ENCODE data around the gene PDZD2. TPM values are rescaled to one million over a fixed set of nuclear protein-coding genes. Genes with fewer than 3 reads are reported as not detected.
A peak's percentile ranks its signal among the peaks of the same experiment; 100 is the strongest.
"Not testable (repeated sequence)": the region's sequence is repeated elsewhere in the genome, so short reads cannot be mapped to it uniquely, and the experiment has no call there.

PDZD2 gene
- polyA plus RNA-seq, 3 donors from 2014 or later = 0.37 TPM; not detected in 2

DNA sequence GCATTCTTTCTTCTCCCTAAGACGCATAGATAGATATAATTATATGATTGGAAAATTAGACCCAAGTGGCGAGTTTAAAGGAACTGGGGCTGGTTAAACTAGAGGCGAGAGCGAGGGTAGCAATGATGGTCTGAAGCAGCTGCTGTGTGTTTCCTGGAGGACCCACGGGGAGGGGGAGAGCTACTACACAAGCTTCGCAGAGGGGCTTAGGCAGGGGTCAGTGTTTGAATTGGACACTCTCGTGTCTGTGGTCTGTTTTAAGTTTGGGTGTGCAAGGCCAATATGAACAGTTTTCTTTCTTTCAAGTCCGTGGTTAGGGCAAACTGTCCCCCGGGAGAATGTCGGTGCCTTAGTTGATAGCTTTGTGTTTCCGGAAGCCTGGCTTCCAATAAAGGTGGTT, 43.1 kb downstream of the PDZD2 start:
- Mint-ChIP-seq H3K36me3 (no peaks in the 10 kb centered on the region), H3K4me1 (no peaks in the 10 kb centered on the region), H3K27me3 (ENCODE audit: low read depth in 3 of 3) (peaks cover 0 to 5% (median 3%) of the 10 kb centered on the region in 3 donors), H3K9me3 (no peaks in the 10 kb centered on the region), H3K27ac (no peak overlapping the region), H3K4me3 (no peak overlapping the region)
- DNase-seq = no peak

DNA sequence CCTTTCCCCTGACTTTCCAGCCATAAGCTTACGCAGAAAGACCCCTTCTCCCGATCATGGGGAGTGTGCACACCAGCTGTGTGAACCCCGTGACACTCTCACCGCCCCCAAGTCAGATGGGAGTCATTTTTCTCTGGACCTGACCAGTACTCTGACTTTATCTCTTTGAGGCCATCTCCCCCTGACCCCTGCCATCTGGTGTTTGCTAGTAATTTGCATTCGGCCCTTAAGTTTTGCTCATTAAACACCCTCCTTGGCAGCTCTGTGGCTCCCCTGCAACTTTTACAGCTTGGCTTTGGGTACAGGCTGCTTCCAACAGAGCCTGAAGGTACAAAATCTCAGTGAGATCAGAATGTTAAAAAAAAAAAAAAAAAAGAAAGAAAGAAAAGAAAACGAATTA, 43.9 kb downstream of the PDZD2 start:
- DNase-seq = no peak
- Mint-ChIP-seq H3K36me3 (no peaks in the 10 kb centered on the region), H3K4me3 (no peak overlapping the region), H3K27ac (no peak overlapping the region), H3K9me3 (peaks cover 0 to 1% (median 0%) of the 10 kb centered on the region in 6 donors), H3K4me1 (no peaks in the 10 kb centered on the region), H3K27me3 (ENCODE audit: low read depth in 3 of 3) (peaks cover 0 to 5% (median 3%) of the 10 kb centered on the region in 3 donors)

DNA sequence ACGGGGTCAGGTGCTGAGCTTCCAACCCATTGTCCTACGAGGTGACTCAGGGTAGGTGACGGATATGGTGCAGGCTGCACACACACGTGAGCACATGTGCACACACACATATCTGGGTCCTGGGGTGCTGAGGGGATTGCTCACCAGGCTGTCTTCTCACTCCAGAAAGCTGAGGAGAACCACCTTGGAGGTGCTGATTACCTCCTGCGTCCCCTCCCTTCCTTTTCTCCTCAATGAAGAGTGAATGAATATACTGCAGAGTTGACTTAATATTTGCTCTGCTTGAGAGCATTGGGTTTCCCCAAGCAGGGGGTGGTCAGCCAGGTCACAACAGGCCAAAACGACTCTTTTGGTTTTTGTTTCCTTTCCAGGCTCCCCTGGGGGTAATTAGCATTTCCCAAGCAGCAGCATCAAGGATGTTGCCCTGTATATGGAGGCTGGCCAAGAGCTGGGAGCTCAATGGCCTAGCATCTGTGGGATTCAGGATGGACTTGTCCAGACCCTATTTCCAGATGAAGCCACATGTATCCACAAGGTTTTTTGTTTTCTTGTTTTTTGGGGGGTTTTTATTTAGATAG, 49.7 kb downstream of the PDZD2 start:
- no peak overlapping the region for H3K27ac Mint-ChIP-seq
- no peak for DNase-seq
- no peaks in the 10 kb centered on the region for H3K36me3 Mint-ChIP-seq
- H3K4me3 Mint-ChIP-seq = no peak overlapping the region
- peaks cover 0 to 5% (median 1%) of the 10 kb centered on the region in 3 donors for H3K27me3 Mint-ChIP-seq (ENCODE audit: low read depth in 3 of 3)
- no peaks in the 10 kb centered on the region for H3K4me1 Mint-ChIP-seq
- peaks cover 0 to 1% (median 0%) of the 10 kb centered on the region in 6 donors for H3K9me3 Mint-ChIP-seq

DNA sequence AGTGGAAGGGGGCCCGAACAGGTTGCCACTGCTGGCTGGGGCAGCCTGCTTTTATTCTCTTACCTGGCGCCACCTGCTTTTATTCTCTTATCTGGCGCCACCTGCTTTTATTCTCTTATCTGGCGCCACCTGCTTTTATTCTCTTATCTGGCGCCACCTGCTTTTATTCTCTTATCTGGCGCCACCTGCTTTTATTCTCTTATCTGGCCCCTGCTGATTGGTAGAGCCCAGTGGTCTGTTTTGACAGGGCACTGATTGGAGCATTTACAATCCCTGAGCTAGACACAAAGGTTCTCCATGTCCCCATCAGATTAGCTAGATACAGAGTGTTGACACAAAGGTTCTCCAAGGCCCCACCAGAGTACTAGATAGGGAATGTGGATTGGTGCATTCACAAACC, 52.5 kb downstream of the PDZD2 start:
- H3K4me1 Mint-ChIP-seq; H3K27ac Mint-ChIP-seq; H3K9me3 Mint-ChIP-seq; H3K4me3 Mint-ChIP-seq; H3K27me3 Mint-ChIP-seq (ENCODE audit: low read depth in 3 of 3); DNase-seq; H3K36me3 Mint-ChIP-seq: not testable (repeated sequence)

DNA sequence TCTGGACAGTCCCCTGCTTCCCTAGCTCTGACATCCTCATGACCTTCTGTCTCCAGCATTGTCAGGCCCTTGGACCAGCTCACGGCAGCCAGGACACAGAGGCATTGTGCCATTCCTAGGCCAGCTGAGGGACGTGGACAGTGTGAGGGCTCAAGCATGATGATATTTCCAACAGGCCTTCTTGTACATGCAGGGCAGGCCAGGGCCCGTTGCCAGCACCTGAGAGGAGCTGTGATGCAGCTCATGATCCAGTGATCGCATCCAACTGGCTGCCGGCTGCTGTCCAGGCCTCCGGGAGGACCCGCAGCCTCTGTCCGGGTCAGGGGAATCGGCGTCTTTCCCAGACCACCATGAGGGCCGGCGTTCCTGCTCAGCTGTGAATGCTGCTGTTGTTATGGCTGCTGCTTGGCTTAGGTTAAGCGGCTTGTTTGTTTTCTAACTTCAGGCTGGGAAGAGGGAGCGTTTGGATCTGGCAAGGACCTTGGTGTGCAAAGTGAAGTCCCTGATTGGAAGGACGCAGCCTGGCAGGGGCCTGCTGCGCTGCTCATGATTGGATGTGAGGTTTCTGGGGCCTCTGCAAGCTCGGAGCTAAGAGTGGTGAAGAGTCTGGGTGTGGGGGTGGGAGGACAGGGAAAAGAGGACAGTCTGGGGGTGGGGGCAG, 53.8 kb downstream of the PDZD2 start:
- Mint-ChIP-seq H3K4me1 (no peaks in the 10 kb centered on the region), H3K9me3 (no peaks in the 10 kb centered on the region), H3K36me3 (no peaks in the 10 kb centered on the region), H3K27me3 (ENCODE audit: low read depth in 3 of 3) (peaks cover 0 to 1% (median 0%) of the 10 kb centered on the region in 3 donors), H3K4me3 (no peak overlapping the region), H3K27ac (no peak overlapping the region)
- no peak for DNase-seq

DNA sequence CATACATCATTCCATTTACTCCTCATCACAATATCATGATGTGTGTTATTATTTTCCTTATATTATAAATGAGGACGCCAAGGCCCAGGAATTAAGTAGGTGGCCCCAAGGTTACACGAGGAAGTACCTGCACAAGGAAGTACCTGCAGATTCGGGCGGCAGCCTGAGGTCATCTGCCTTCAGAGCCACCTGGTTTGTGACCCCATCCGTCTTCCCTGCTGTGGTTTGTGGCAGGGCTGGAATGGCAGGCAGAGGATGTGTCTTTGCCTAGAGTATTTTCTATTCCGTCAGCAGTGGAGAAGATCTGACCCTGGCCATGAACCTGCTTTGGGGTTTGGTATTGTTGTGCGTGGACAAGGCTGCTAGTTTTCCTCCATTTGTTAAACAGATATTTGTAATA, 59.7 kb downstream of the PDZD2 start:
- H3K27me3 Mint-ChIP-seq (ENCODE audit: low read depth in 3 of 3) = peaks cover 0 to 10% (median 0%) of the 10 kb centered on the region in 3 donors
- H3K36me3 Mint-ChIP-seq = no peaks in the 10 kb centered on the region
- H3K4me1 Mint-ChIP-seq = no peaks in the 10 kb centered on the region
- no peak for DNase-seq
- H3K4me3 Mint-ChIP-seq = no peak overlapping the region
- no peaks in the 10 kb centered on the region for H3K9me3 Mint-ChIP-seq
- H3K27ac Mint-ChIP-seq = no peak overlapping the region

DNA sequence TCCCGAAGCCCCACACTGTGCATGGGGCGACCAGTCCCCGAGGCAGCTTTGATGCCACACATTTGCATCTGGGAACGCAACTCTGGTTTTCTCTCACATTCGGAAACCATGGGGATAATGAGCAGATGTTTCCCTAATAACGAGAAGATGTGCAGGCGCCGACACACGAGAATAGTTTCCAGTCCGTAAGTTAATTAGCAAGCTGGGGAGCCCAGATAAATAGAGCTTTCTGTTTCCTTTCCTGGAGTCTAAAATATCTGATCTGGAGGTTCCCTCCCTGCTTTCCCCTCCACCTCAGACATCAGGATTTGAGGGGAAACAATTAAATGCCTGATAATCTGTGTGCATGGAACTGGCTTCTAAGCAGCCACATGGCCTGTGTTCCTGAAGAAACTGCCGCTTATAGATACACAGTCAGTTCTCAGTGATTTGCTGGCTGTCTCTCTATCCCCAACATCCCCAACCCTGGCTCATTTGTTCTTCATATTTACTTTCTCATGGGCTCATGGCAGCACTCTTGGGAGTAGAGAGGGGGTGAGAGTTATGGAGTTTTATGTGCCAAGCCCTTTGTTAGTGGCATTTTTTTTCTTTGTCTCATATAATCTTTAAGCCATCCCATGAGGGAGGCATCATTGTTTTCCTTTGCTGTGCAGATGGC, 62.8 kb downstream of the PDZD2 start:
- DNase-seq = no peak
- H3K27me3 Mint-ChIP-seq (ENCODE audit: low read depth in 3 of 3) = peaks cover 0 to 10% (median 1%) of the 10 kb centered on the region in 3 donors
- H3K27ac Mint-ChIP-seq = no peak overlapping the region
- no peaks in the 10 kb centered on the region for H3K36me3 Mint-ChIP-seq
- no peaks in the 10 kb centered on the region for H3K9me3 Mint-ChIP-seq
- H3K4me1 Mint-ChIP-seq = no peaks in the 10 kb centered on the region
- H3K4me3 Mint-ChIP-seq = no peak overlapping the region

DNA sequence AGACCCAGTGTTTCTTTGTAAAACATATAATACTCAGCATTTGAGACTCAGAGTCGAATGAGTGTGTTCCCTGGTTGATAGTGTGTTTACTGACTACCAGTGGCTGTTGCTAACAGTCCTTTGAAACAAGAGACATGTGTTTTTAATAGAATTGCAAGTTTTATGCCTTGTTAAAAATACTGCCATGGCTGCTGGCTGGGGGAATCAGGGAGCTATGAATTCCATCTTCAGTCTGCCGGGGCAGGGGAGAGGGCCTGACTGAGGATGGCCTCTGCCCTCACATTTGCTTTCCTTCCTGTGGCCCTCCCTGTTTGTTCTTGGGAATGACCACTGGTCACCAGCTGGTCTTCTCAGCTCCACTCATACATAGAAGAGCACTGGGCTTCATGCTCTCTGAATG, 63.8 kb downstream of the PDZD2 start:
- H3K27ac Mint-ChIP-seq = no peak overlapping the region

DNA sequence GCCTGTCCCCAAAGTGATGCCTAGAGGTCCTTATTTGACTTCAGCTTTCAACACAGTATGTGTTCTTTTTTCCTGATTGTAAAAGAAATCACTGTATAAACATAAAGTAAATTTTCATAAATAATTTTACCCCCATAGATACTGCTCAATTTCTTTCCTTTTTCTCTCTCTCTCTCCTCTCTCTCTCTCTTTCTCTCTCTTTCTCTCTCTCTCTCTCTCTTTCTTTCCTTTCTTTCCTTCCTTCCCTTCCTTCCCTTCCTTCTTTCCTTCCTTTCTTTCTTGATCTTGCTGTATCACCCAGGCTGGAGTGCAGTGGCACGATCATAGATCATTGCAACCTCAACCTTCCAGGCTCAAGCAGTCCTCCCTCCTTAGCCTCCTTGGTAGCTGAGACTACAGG, 64.8 kb downstream of the PDZD2 start:
- Mint-ChIP-seq H3K36me3 (no peaks in the 10 kb centered on the region), H3K4me1 (no peaks in the 10 kb centered on the region), H3K27ac (peak overlapping the region in 1 of 6 donors; percentile 43), H3K9me3 (no peaks in the 10 kb centered on the region), H3K27me3 (ENCODE audit: low read depth in 3 of 3) (peaks cover 0 to 10% (median 2%) of the 10 kb centered on the region in 3 donors), H3K4me3 (no peak overlapping the region)
- no peak for DNase-seq

More for the DNA sequence above, 63.8 kb downstream of the PDZD2 start:
- DNase-seq = no peak
- Mint-ChIP-seq H3K4me3 (no peak overlapping the region), H3K9me3 (no peaks in the 10 kb centered on the region), H3K36me3 (no peaks in the 10 kb centered on the region), H3K27me3 (ENCODE audit: low read depth in 3 of 3) (peaks cover 0 to 10% (median 2%) of the 10 kb centered on the region in 3 donors), H3K4me1 (no peaks in the 10 kb centered on the region)

DNA sequence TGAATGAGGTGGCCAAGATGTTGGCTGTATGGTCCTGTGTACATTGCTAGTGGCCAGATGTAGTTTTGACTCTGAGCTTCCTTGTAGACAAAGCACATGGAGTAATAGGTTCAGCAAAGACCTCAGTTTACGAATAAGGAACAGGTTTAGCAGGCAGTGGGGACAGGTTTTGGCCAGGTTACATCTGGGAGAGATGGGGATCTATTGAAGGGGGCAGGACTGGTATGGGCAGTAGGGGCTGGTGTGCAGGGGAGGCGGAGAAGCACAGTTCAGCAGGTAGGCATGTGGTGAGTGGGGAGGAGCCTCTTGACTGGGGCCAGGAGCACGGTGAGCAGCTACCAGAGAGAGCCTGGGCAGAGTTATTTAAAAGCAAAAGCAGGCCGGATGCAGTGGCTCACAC, 67.3 kb downstream of the PDZD2 start:
- Mint-ChIP-seq H3K27ac (no peak overlapping the region), H3K4me1 (peaks cover 0 to 2% of the 10 kb centered on the region in 2 donors), H3K9me3 (no peaks in the 10 kb centered on the region), H3K27me3 (ENCODE audit: low read depth in 3 of 3) (peaks cover 0 to 10% (median 2%) of the 10 kb centered on the region in 3 donors), H3K36me3 (no peaks in the 10 kb centered on the region), H3K4me3 (no peak overlapping the region)
- DNase-seq = no peak

DNA sequence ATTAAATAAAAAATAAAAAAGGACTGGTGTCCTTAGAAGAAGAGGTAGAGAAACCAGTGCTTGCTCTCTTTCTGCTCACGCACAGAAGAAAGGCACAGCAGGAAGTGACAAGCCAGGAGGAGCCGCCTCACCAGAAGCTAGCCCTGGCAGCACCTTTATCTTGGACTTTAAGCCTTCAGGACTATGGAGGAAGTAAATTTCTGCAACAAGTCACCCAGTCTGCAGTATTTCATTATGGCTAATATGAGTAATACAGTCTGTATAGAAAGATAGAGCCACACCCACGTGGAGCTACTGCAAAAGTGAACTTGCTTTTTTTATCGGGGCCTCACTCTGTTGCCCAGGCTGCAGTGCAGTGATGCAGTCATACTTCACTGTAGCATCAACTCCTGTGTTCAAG, 68.4 kb downstream of the PDZD2 start:
- DNase-seq = no peak
- Mint-ChIP-seq H3K27ac (no peak overlapping the region), H3K4me1 (peaks cover 3 to 8% of the 10 kb centered on the region in 2 donors), H3K4me3 (no peak overlapping the region), H3K9me3 (no peaks in the 10 kb centered on the region), H3K27me3 (ENCODE audit: low read depth in 3 of 3) (peaks cover 1 to 8% (median 2%) of the 10 kb centered on the region in 3 donors), H3K36me3 (no peaks in the 10 kb centered on the region)

DNA sequence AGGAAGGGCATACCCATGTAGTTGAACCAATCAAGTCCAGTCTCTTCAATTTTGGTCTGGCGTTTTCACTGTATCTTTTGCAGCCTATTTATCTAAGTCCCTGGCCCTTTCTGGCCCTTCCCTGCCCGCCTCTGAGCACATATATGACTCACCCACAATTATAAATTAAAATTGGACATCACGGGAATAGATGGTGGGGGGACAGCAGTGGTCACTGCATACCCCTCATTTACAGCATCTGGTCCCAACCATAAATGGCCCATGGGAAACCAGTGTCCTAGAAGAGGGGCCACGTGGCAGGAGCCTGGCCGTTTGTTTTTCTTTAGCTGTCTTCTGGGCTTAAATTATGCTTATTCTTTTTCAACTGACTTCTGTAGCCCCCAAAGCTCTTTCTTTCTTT, 69.2 kb downstream of the PDZD2 start:
- Mint-ChIP-seq H3K4me1 (peaks cover 6 to 8% of the 10 kb centered on the region in 2 donors), H3K27ac (no peak overlapping the region), H3K4me3 (no peak overlapping the region), H3K36me3 (no peaks in the 10 kb centered on the region), H3K9me3 (no peaks in the 10 kb centered on the region), H3K27me3 (ENCODE audit: low read depth in 3 of 3) (peaks cover 1 to 8% (median 2%) of the 10 kb centered on the region in 3 donors)
- DNase-seq = no peak

DNA sequence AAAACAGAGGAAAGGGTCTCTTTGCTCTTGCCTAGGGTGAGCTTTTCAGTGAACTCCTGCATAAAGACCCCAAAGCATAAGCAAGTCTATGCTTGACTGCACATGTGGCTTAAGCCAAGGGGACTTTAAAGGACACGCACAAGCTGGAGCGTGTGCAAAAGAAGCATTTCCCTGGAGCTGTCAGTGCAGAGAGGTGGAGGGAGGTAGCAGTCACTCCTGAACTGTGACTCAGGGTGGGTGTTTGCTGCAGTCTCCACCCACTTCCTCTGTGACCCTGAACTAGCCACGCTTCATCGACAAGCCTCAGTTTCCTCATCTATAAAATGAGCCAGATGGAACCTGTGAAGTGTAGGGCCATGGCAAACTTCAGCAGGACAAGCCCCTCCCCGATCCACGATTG, 72.4 kb downstream of the PDZD2 start:
- DNase-seq = no peak
- H3K27ac Mint-ChIP-seq = no peak overlapping the region
- H3K4me1 Mint-ChIP-seq = peaks cover 6 to 8% of the 10 kb centered on the region in 2 donors
- no peak overlapping the region for H3K4me3 Mint-ChIP-seq
- peaks cover 1 to 4% (median 2%) of the 10 kb centered on the region in 3 donors for H3K27me3 Mint-ChIP-seq (ENCODE audit: low read depth in 3 of 3)
- no peaks in the 10 kb centered on the region for H3K36me3 Mint-ChIP-seq
- H3K9me3 Mint-ChIP-seq = no peaks in the 10 kb centered on the region

DNA sequence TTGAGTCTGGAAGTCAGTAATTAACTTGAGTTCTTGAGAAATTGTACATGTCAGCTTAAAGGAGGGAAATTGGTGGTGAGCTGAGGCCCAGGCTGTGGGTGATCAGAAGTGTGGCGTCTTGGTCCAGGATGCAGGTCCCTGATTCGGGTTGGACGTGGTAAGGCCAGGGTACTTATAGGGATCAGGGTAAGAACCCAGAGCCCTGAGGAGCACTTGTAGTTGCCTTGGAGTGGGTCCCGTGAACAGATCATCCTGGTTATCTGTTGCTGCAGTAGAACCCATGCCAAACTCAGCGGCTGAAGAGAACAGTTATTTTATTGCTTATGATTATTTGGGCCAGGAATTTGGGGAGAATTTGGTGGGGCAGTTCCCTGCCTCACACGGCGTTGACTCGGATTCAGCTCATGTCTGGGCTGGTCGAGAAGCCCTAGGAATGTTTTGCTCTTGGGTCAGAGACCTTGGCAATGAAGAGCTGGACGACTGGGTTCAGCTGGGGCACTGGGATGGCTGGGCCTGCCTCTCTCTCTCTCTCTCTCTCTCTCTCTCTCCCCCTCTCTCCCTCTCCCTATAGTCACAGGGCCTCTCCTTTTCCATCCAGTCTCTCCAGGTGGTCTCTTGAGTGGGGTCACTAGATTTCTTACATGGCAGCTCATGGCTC, 73.1 kb downstream of the PDZD2 start:
- no peak overlapping the region for H3K4me3 Mint-ChIP-seq
- peaks cover 0 to 4% (median 1%) of the 10 kb centered on the region in 3 donors for H3K27me3 Mint-ChIP-seq (ENCODE audit: low read depth in 3 of 3)
- H3K4me1 Mint-ChIP-seq = peaks cover 6 to 8% of the 10 kb centered on the region in 2 donors
- no peaks in the 10 kb centered on the region for H3K36me3 Mint-ChIP-seq
- no peak overlapping the region for H3K27ac Mint-ChIP-seq
- H3K9me3 Mint-ChIP-seq = no peaks in the 10 kb centered on the region
- DNase-seq = no peak
